Neural progenitor cell (in vitro differentiated cells): ENCODE results near the gene PGM5. TPM values are rescaled to one million over a fixed set of nuclear protein-coding genes. Genes with fewer than 3 reads are reported as not detected.
"Not testable (repeated sequence)": the region's sequence is repeated elsewhere in the genome, so short reads cannot be mapped to it uniquely, and the experiment has no call there.

Experiments
- DNase-seq: peaks from one replicate; pipeline ENCODE4 v3.0.0-alpha.2; 2016; ENCODE audit warnings: low spot score
- H2AFZ ChIP-seq: fragments of 200-600 bp; sonication (generic); replicated peaks from 2 replicates; pipeline ENCODE4 v1.6.1; 2016; ENCODE audit warnings: antibody characterized with exemption
- H3F3A ChIP-seq: fragments of 200-600 bp; sonication (generic); 2 replicates; pipeline ENCODE4 v1.6.1; 2016; ENCODE audit warnings: antibody characterized with exemption, low read depth
- H3K27ac ChIP-seq: fragments of 200-600 bp; sonication (generic); 2 replicates; pipeline ENCODE4 v1.5.1; 2016; ENCODE audit warnings: mild to moderate bottlenecking
- H3K27me3 ChIP-seq: fragments of 200-600 bp; sonication (generic); 2 replicates; pipeline ENCODE4 v1.6.1; 2016; ENCODE audit warnings: mild to moderate bottlenecking, moderate library complexity
- H3K36me3 ChIP-seq: fragments of 200-600 bp; sonication (generic); 2 replicates; pipeline ENCODE4 v1.5.1; 2016
- H3K4me1 ChIP-seq: fragments of 200-600 bp; sonication (generic); 2 replicates; pipeline ENCODE4 v1.6.1; 2016; ENCODE audit warnings: mixed run types
- H3K4me2 ChIP-seq: fragments of 200-600 bp; sonication (generic); 2 replicates; pipeline ENCODE4 v1.6.1; 2016
- H3K4me3 ChIP-seq: fragments of 200-600 bp; sonication (generic); 2 replicates; pipeline ENCODE4 v1.5.1; 2016
- H3K79me2 ChIP-seq: fragments of 200-600 bp; sonication (generic); 2 replicates; pipeline ENCODE4 v1.6.1; 2016; ENCODE audit warnings: low read depth
- H3K9ac ChIP-seq: fragments of 200-600 bp; sonication (generic); 2 replicates; pipeline ENCODE4 v1.6.1; 2016
- H3K9me3 ChIP-seq: fragments of 200-600 bp; sonication (generic); 2 replicates; pipeline ENCODE4 v1.5.1; 2016; ENCODE audit warnings: low read depth
- H4K20me1 ChIP-seq: fragments of 200-600 bp; sonication (generic); 2 replicates; pipeline ENCODE4 v1.6.1; 2016; ENCODE audit warnings: low read depth
- H3K27ac Mint-ChIP-seq: 3 replicates; pipeline ENCODE4 v1.8.0; 2021; ENCODE audit warnings: mixed read lengths
- H3K27me3 Mint-ChIP-seq: 2 replicates; pipeline ENCODE4 v1.8.0; 2022; ENCODE audit warnings: low read depth, mild to moderate bottlenecking, inconsistent platforms, moderate library complexity, mixed read lengths; ENCODE audit not compliant: insufficient read depth
- H3K36me3 Mint-ChIP-seq: 3 replicates; pipeline ENCODE4 v1.8.0; 2021; ENCODE audit warnings: mixed read lengths
- H3K4me1 Mint-ChIP-seq: 3 replicates; pipeline ENCODE4 v1.8.0; 2021; ENCODE audit warnings: mixed read lengths
- H3K4me3 Mint-ChIP-seq: 3 replicates; pipeline ENCODE4 v1.8.0; 2021; ENCODE audit warnings: mild to moderate bottlenecking, moderate library complexity, mixed read lengths
- H3K9me3 Mint-ChIP-seq: 3 replicates; pipeline ENCODE4 v1.8.0; 2020; ENCODE audit warnings: mixed read lengths
- total RNA-seq: library from RNA; depleted of rRNA; stranded (reverse); fragments of >200 nt; gene quantifications from 2 replicates; pipeline ENCODE4 v1.2.3, GENCODE V29; 2015; ENCODE audit warnings: low replicate concordance

The PGM5 gene
- total RNA-seq, 1 donor from 2014 or later, result 2.0 TPM

DNA sequence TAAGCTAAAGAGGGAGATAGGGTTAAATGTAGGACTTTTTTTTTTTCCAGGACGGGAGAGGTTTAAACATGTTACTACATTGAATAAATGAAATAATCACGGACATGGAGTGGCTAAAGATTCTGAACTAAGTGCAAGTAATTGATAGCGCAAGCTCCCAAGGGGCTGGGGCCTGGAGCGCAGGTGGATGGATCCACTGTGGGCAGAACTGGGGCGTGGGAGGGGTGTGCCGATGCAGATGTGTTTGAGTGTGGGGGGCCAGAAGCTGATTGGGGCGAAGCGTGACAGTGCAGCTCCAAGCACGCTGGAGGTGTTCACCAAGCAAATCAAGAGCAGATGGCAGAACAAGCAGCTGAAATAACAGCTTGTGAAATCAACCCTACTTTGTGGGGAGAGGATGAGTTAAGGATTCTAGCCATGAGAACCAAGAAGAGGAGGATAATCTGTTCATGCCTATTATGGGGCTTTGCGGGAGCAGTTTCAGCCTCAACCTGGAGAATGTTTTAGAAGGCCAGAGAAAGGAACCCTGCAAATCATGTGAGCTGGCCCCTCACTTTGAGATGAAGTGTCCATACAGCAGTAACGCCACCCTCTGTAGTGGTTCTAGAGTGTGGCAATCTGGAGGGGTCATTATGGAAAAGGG is 25.8 kb upstream of the PGM5 start:
- peaks cover 12% of the 10 kb centered on the region for H3K27me3 ChIP-seq
- H3K36me3 Mint-ChIP-seq, H3K4me3 ChIP-seq, H3K9ac ChIP-seq, H3K79me2 ChIP-seq, H2AFZ ChIP-seq, H3K9me3 Mint-ChIP-seq, H3K9me3 ChIP-seq, H3K4me1 ChIP-seq, H3K4me1 Mint-ChIP-seq, H3K27me3 Mint-ChIP-seq, DNase-seq, H4K20me1 ChIP-seq, H3K4me3 Mint-ChIP-seq, H3K27ac ChIP-seq, H3K27ac Mint-ChIP-seq, H3K4me2 ChIP-seq, H3F3A ChIP-seq, H3K36me3 ChIP-seq: not testable (repeated sequence)

DNA sequence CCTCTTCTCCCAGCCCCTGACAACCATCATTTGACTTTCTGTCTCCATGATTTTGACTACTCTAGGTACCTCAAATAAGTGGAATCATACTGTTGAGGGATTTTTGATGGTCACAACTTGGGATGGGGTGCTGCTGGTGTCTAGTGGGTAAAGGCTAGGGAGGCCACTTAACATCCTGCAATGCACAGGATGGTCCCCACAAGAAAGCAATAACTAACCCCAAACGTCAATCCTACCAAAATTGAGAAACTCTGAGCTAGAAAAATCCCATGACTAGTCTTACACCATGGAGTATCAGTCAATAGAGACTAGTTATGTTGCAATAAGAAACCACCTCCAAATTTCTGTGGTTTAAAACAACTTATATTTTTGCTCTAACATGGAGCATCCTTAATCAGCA is 24.3 kb upstream of the PGM5 start:
- not testable (repeated sequence) for H2AFZ ChIP-seq, H3K9me3 Mint-ChIP-seq
- peaks cover 12% of the 10 kb centered on the region for H3K27me3 ChIP-seq

DNA sequence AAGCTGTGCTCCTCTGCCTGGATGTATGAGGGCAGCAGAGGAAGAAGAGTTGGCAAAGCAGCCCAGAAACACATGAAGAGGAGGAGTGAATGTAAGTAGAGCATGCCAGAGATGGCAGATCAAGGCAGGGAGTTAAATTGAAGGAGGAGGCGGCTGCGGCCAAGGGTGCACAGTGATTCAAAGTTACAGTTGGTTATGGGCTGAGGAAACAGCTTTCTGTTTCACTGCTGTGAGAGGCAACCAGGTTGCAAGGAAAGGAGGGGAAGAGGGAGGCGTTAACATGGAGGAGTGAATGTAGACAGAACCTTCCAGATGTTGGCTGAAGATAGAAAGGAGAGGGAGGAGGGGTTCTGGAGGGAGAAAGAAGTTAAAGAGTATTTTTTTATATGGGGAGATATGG is 20.5 kb upstream of the PGM5 start:
- not testable (repeated sequence) for DNase-seq, H3K9me3 Mint-ChIP-seq, H3K4me1 Mint-ChIP-seq, H2AFZ ChIP-seq, H3K9ac ChIP-seq, H3K9me3 ChIP-seq, H3K27me3 Mint-ChIP-seq, H3K4me1 ChIP-seq, H3F3A ChIP-seq, H4K20me1 ChIP-seq, H3K27ac Mint-ChIP-seq, H3K4me3 ChIP-seq, H3K4me3 Mint-ChIP-seq, H3K79me2 ChIP-seq, H3K36me3 ChIP-seq, H3K4me2 ChIP-seq, H3K27ac ChIP-seq, H3K36me3 Mint-ChIP-seq
- H3K27me3 ChIP-seq, result peaks cover 20% of the 10 kb centered on the region

More for the DNA sequence above, 24.3 kb upstream of the PGM5 start:
- H3K4me3 ChIP-seq, H3K27ac Mint-ChIP-seq, H3K27me3 Mint-ChIP-seq, H3K79me2 ChIP-seq, H3K9ac ChIP-seq, H3K4me3 Mint-ChIP-seq, H3K36me3 ChIP-seq, H4K20me1 ChIP-seq, H3K4me1 Mint-ChIP-seq, H3K36me3 Mint-ChIP-seq, H3K4me1 ChIP-seq, H3K9me3 ChIP-seq, H3K27ac ChIP-seq, H3K4me2 ChIP-seq, DNase-seq, H3F3A ChIP-seq: not testable (repeated sequence)

DNA sequence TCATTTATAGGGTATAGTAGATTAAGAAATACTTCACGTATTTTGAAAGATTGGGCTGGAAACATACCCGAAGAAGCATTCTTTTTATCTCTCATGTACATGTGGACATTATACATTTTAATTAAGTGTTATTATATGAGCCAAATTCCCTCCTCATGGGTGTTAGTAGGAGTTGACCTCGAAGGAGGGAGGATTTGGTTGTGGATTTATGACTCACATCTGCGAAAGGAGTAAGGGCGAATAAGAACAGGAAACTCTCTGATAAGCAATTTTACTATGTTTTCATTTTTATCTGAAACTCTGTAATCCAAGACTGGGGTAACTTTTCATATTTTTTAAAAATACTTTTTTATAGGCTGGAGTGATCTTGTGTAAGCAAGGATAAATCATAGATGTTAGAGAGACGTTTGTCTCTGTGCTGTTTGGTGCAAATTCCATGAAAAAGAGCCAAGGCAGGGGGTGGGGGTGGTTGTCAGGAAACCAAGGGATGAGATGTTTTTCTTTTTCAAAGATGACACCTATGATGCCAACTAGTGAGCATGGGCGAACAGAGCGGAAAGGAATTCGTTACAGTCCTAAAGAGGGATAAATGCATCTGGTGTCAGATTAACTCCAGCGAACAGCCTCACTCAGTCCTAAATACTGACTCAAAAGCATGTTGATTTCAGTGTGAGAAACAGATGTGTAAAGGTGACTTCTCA is 19.6 kb upstream of the PGM5 start:
- H3K27me3 Mint-ChIP-seq, H3K4me3 Mint-ChIP-seq, H3K27ac Mint-ChIP-seq, H3F3A ChIP-seq, H3K9me3 Mint-ChIP-seq, H2AFZ ChIP-seq, DNase-seq, H3K36me3 ChIP-seq, H3K79me2 ChIP-seq, H3K4me3 ChIP-seq, H3K27ac ChIP-seq, H3K4me1 Mint-ChIP-seq, H3K4me1 ChIP-seq, H3K9me3 ChIP-seq, H4K20me1 ChIP-seq, H3K4me2 ChIP-seq, H3K36me3 Mint-ChIP-seq, H3K9ac ChIP-seq: not testable (repeated sequence)
- peaks cover 25% of the 10 kb centered on the region for H3K27me3 ChIP-seq

DNA sequence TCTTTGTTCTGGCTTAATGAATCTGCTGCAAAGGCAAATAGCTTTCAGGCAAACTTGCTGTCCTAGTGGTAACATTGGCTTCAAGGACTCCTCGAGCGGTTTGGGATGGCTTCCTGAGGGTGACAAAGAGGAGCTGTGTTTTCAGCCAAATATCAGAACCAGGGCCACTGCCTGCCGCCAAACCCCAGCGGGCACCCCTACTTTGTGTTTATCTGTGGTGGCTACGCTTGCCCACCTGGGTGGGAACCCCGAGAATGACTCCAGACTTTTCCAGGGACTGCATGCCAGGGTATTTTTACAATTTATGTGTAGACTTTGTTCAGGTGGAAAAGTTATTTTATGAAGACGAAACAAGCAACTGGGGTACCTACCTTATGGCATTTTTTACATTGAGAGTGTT is 18.4 kb upstream of the PGM5 start:
- not testable (repeated sequence) for H3K4me3 ChIP-seq, H2AFZ ChIP-seq, H3K4me1 ChIP-seq, H3K27ac ChIP-seq, H3K4me2 ChIP-seq, H4K20me1 ChIP-seq, H3F3A ChIP-seq, H3K36me3 ChIP-seq, H3K9me3 ChIP-seq, H3K79me2 ChIP-seq, H3K27ac Mint-ChIP-seq, H3K9ac ChIP-seq, H3K36me3 Mint-ChIP-seq, DNase-seq, H3K4me3 Mint-ChIP-seq, H3K9me3 Mint-ChIP-seq, H3K27me3 Mint-ChIP-seq, H3K4me1 Mint-ChIP-seq
- peaks cover 26% of the 10 kb centered on the region for H3K27me3 ChIP-seq
